SK-N-SH (cell line): ENCODE data around the gene CATSPER3.

Experiments
- CTCF ChIP-seq: fragments of 200-600 bp; sonication (generic); IDR thresholded peaks from 2 replicates; pipeline ENCODE4 v1.6.1; 2017; ENCODE audit warnings: antibody characterized with exemption, mild to moderate bottlenecking, moderate library complexity
- EP300 ChIP-seq, 2 experiments: IDR thresholded peaks; 2 replicates each; pipeline versions ENCODE4 v1.4.0 to v1.6.1; 2012; ENCODE audit warnings: borderline replicate concordance in 1 of 2, low read depth in 1 of 2, low read length in 1 of 2
- FOXJ3 ChIP-seq: sonication (generic); formaldehyde crosslinking; IDR thresholded peaks from 2 replicates; pipeline ENCODE4 v1.5.1; 2020; ENCODE audit warnings: mild to moderate bottlenecking, missing genetic modification reagents
- GABPA ChIP-seq: IDR thresholded peaks from 2 replicates; pipeline ENCODE4 v1.4.0; 2012; ENCODE audit warnings: low read depth, mild to moderate bottlenecking
- POLR2AphosphoS5 ChIP-seq: IDR thresholded peaks from 2 replicates; pipeline ENCODE4 v1.6.1; 2012; ENCODE audit warnings: low read depth, low read length
- REST ChIP-seq: IDR thresholded peaks from 2 replicates; pipeline ENCODE4 v1.6.1; 2012; ENCODE audit warnings: mild to moderate bottlenecking, low read depth, low read length, moderate library complexity
- RXRA ChIP-seq: IDR thresholded peaks from 2 replicates; pipeline ENCODE4 v1.4.0; 2012; ENCODE audit warnings: low read depth, mild to moderate bottlenecking, borderline replicate concordance
- TAF1 ChIP-seq: IDR thresholded peaks from 2 replicates; pipeline ENCODE4 v1.6.1; 2012; ENCODE audit warnings: low read depth, mild to moderate bottlenecking, low read length, moderate library complexity, borderline replicate concordance
- TCF12 ChIP-seq: IDR thresholded peaks from 2 replicates; pipeline ENCODE4 v1.4.0; 2012
- TF ChIP-seq, protein P1 (sequence below): IDR thresholded peaks from 2 replicates; pipeline ENCODE4 v1.4.0; 2012; ENCODE audit warnings: low read depth, borderline replicate concordance

DNA sequence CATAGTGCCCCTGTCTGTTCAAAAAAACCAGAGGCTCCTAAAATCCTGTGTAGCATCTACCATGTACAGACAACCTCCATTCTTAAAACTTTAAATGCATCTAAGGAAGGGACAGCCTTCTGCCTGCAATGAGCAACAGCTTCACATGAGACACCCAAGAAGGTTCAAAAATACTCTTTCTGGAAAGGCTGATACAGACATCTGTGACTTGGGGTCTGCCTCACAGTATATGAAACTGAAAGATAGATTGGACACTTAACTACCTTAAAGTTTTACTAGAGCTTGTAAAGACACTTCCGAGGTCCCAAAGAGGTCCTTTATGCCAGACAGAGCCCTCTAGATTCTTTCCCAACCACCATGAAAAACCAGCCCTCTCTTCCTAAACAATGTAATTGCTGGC, 28.2 kb upstream of the CATSPER3 start:
- TF ChIP-seq CTCF (no peak), GABPA (no peak), FOXJ3 (CRISPR knock-in tag) (no peak), REST (no peak), RXRA (no peak), POLR2AphosphoS5 (no peak), TAF1 (no peak), EP300 (IDR thresholded peaks at IDR 0.05; ENCODE audit: borderline replicate concordance in 1 of 2, low read depth in 1 of 2, low read length in 1 of 2) (no peak), TCF12 (no peak)
- TF ChIP-seq, protein P1, sequence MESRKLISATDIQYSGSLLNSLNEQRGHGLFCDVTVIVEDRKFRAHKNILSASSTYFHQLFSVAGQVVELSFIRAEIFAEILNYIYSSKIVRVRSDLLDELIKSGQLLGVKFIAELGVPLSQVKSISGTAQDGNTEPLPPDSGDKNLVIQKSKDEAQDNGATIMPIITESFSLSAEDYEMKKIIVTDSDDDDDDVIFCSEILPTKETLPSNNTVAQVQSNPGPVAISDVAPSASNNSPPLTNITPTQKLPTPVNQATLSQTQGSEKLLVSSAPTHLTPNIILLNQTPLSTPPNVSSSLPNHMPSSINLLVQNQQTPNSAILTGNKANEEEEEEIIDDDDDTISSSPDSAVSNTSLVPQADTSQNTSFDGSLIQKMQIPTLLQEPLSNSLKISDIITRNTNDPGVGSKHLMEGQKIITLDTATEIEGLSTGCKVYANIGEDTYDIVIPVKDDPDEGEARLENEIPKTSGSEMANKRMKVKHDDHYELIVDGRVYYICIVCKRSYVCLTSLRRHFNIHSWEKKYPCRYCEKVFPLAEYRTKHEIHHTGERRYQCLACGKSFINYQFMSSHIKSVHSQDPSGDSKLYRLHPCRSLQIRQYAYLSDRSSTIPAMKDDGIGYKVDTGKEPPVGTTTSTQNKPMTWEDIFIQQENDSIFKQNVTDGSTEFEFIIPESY: no peak
